NK-92 (cell line): Measurements from ENCODE around the gene KIF1A.
"Not testable (repeated sequence)": the region's sequence is repeated elsewhere in the genome, so short reads cannot be mapped to it uniquely, and the experiment has no call there.

ENCODE experiments used
- DNase-seq: peaks from one replicate; lab custom pipeline; 2025; ENCODE audit not compliant: unreplicated experiment; lab: John Stamatoyannopoulos, UW

Gene KIF1A

GRCh38 chr2:240846873-240847595 is 27.0 kb upstream of the KIF1A start:
- no peak for DNase-seq

GRCh38 chr2:240846309-240846708 is 26.3 kb upstream of the KIF1A start:
- DNase-seq = not testable (repeated sequence)

- DNase-seq = no peak
Measured at GRCh38 chr2:240840435-240841060, 20.5 kb upstream of the KIF1A start.

GRCh38 chr2:240839152-240840143 is 19.4 kb upstream of the KIF1A start:
- no peak for DNase-seq

- DNase-seq = no peak
Measured at GRCh38 chr2:240837621-240838020, 17.6 kb upstream of the KIF1A start.

- DNase-seq = no peak
Measured at GRCh38 chr2:240836781-240837467, 16.9 kb upstream of the KIF1A start.

- DNase-seq = no peak
Measured at GRCh38 chr2:240835528-240835927, 15.5 kb upstream of the KIF1A start.

GRCh38 chr2:240834377-240834975 is 14.5 kb upstream of the KIF1A start:
- DNase-seq = no peak

GRCh38 chr2:240833724-240834285 is 13.8 kb upstream of the KIF1A start:
- no peak for DNase-seq

GRCh38 chr2:240832921-240833494 is 13.0 kb upstream of the KIF1A start:
- no peak for DNase-seq

- DNase-seq = peak; percentile 92
Measured at GRCh38 chr2:240832205-240832727, 12.2 kb upstream of the KIF1A start.

- DNase-seq = no peak
Measured at GRCh38 chr2:240831594-240832204, 11.7 kb upstream of the KIF1A start.

- DNase-seq = no peak
Measured at GRCh38 chr2:240825476-240825875, 5.5 kb upstream of the KIF1A start.

- no peak for DNase-seq
Measured at GRCh38 chr2:240823449-240824336, 3.7 kb upstream of the KIF1A start.

GRCh38 chr2:240822280-240822847 is 2.3 kb upstream of the KIF1A start:
- no peak for DNase-seq

- no peak for DNase-seq
Measured at GRCh38 chr2:240821429-240821778, 1.4 kb upstream of the KIF1A start.

GRCh38 chr2:240820607-240821428 is 799 bp upstream of the KIF1A start:
- DNase-seq = no peak
